SU-DHL-6 (cell line): ENCODE data around the gene TERC.
"Not testable (repeated sequence)": the region's sequence is repeated elsewhere in the genome, so short reads cannot be mapped to it uniquely, and the experiment has no call there.

Experiments used
- EZH2phosphoT487 ChIP-seq: fragments of 200-600 bp; sonication (generic), shearing (Covaris generic); conservative IDR thresholded peaks from 2 replicates; pipeline ENCODE4 v1.6.1; 2018; ENCODE audit warnings: mild to moderate bottlenecking, antibody characterized with exemption, low read length, moderate library complexity, mixed read lengths
- TF ChIP-seq, protein P1 (sequence below): fragments of 200-600 bp; sonication (generic); IDR thresholded peaks from one replicate; pipeline ENCODE4 v1.5.1; 2017; ENCODE audit warnings: antibody characterized with exemption, mild to moderate bottlenecking, low read length, moderate library complexity; ENCODE audit not compliant: insufficient read depth, poor library complexity, severe bottlenecking

DNA sequence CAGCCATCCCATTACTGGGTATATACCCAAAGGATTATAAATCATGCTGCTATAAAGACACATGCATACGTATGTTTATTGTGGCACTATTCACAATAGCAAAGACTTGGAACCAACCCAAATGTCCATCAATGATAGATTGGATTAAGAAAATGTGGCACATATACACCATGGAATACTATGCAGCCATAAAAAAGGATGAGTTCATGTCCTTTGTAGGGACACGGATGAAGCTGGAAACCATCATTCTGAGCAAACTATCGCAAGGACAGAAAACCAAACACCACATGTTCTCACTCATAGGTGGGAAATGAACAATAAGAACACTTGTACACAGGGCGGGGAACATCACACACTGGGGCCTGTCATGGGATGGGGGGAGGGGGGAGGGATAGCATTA lies 46.4 kb downstream of the TERC start:
- TF ChIP-seq, protein P1, sequence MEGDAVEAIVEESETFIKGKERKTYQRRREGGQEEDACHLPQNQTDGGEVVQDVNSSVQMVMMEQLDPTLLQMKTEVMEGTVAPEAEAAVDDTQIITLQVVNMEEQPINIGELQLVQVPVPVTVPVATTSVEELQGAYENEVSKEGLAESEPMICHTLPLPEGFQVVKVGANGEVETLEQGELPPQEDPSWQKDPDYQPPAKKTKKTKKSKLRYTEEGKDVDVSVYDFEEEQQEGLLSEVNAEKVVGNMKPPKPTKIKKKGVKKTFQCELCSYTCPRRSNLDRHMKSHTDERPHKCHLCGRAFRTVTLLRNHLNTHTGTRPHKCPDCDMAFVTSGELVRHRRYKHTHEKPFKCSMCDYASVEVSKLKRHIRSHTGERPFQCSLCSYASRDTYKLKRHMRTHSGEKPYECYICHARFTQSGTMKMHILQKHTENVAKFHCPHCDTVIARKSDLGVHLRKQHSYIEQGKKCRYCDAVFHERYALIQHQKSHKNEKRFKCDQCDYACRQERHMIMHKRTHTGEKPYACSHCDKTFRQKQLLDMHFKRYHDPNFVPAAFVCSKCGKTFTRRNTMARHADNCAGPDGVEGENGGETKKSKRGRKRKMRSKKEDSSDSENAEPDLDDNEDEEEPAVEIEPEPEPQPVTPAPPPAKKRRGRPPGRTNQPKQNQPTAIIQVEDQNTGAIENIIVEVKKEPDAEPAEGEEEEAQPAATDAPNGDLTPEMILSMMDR, result not testable (repeated sequence)
- not testable (repeated sequence) for TF ChIP-seq EZH2phosphoT487
